K562 (cell line): ENCODE measurements around the gene NRN1. TPM values are rescaled to one million over a fixed set of nuclear protein-coding genes. Genes with fewer than 3 reads are reported as not detected.

Source experiments
- ILF3 ChIP-seq: fragments of 450-650 bp; IDR thresholded peaks from 2 replicates; pipeline ENCODE4 v1.6.1; 2018; ENCODE audit warnings: antibody characterized with exemption, mild to moderate bottlenecking, moderate library complexity, borderline replicate concordance
- PRDM10 ChIP-seq: fragments of 450-650 bp; IDR thresholded peaks from 2 replicates; pipeline ENCODE4 v1.6.1; 2018; ENCODE audit not compliant: partially characterized antibody
- RBBP5 ChIP-seq: fragments of 200-600 bp; sonication (generic); IDR thresholded peaks from 2 replicates; pipeline ENCODE4 v1.6.1; 2012; ENCODE audit warnings: borderline replicate concordance, mild to moderate bottlenecking, low read length, control low read depth, inconsistent platforms; ENCODE audit not compliant: insufficient read depth, poor library complexity, severe bottlenecking
- SMARCA4 ChIP-seq: fragments of 450-650 bp; IDR thresholded peaks from 2 replicates; pipeline ENCODE4 v1.6.1; 2016
- TFAP4 ChIP-seq: sonication (generic); formaldehyde crosslinking; IDR thresholded peaks from 2 replicates; pipeline ENCODE4 v1.8.0; 2022; ENCODE audit warnings: missing genetic modification reagents, mild to moderate bottlenecking, moderate library complexity, borderline replicate concordance
- ZNF584 ChIP-seq: fragments of 200-800 bp; sonication (Bioruptor generic); IDR thresholded peaks from 2 replicates; pipeline ENCODE4 v1.6.1; 2016; ENCODE audit warnings: low read depth, mild to moderate bottlenecking, missing genetic modification characterization, missing compliant biosample characterization
- ZNF586 ChIP-seq: fragments of 450-650 bp; formaldehyde crosslinking; conservative IDR thresholded peaks from 2 replicates; pipeline ENCODE4 v1.4.0; 2020; ENCODE audit warnings: mild to moderate bottlenecking, moderate library complexity
- polyA plus RNA-seq, 8 experiments: library from polyadenylated mRNA; depleted of rRNA in 4 of 8; stranded (reverse) in 5 of 8; unstranded in 3 of 8; fragments of >200 nt; fragmentation: Nextera tagmentation in 2 of 8; fragmentation: Illumina TruSeq in 1 of 8; extraction: Ambion mirVana in 2 of 8; extraction: Trizol in 1 of 8; gene quantifications; 2 replicates each; pipeline versions ENCODE4 v1.2.1 to v1.2.3, GENCODE V29; 2011 to 2014; ENCODE audit warnings: inconsistent platforms in 1 of 8, missing spikeins in 1 of 8
- total RNA-seq, 7 experiments: library from RNA; depleted of rRNA in 6 of 7; stranded (reverse); fragments of >200 nt in 6 of 7; fragmentation: Illumina TruSeq in 2 of 7; extraction: Trizol in 2 of 7; gene quantifications; 2 replicates each; pipeline versions ENCODE4 v1.2.1 to v1.2.3, GENCODE V29; 2011 to 2021; ENCODE audit warnings: low replicate concordance in 1 of 7

NRN1 gene
- total and polyA plus RNA-seq, 9 of the 15 experiments (the other 6 are each of a cell fraction or from before 2014, with no cell fraction given), result not detected

- TF ChIP-seq TFAP4 (CRISPR knock-in tag), result no peak
- TF ChIP-seq ILF3, result no peak
- no peak for TF ChIP-seq ZNF586 (CRISPR knock-in tag)
- TF ChIP-seq RBBP5, result no peak
- TF ChIP-seq PRDM10, result no peak
- TF ChIP-seq SMARCA4, result no peak
- no peak for TF ChIP-seq ZNF584
These were observed 3.7 kb downstream of the NRN1 start (continued) for GRCh38 chr6:6002848-6003620.
